Measurements from ENCODE around the gene ARL10.

Gene ARL10

GRCh38 chr5:176389135-176390123, 24.1 kb downstream of the ARL10 start:
- Histone ChIP-seq H3K4me3 (peak overlapping the region; percentile 77 to 91 (median 84)), H3K36me3 (peaks cover 42 to 76% (median 69%) of the 10 kb centered on the region in 11 experiments), H3K27ac (peak overlapping the region; percentile 92 to 99 (median 97)), H3K27me3 (no peaks in the 10 kb centered on the region), H4K20me1 (peaks cover 0 to 47% (median 32%) of the 10 kb centered on the region in 11 experiments; a peak in 19 of 22 replicates), H3K9me3 (replicated peaks in 1 of 11) (no peaks in the 10 kb centered on the region), H3K4me2 (peak overlapping the region; percentile 82 to 94 (median 90)), H3K4me1 (peaks cover 32 to 71% (median 53%) of the 10 kb centered on the region in 10 experiments), H3K9ac (peak overlapping the region; percentile 91 to 99 (median 97))
- no peak for TF ChIP-seq Cebpa-rat (IDR thresholded peaks at IDR 0.05)

- peaks cover 17 to 56% (median 37%) of the 10 kb centered on the region in 10 experiments for H3K4me1 ChIP-seq
- H3K4me2 ChIP-seq = peak overlapping the region in 8 of 11 experiments; percentile 27 to 91 (median 63); a peak in 15 of 22 replicates
- TF ChIP-seq Cebpa-rat (IDR thresholded peaks at IDR 0.05) = no peak
- no peak overlapping the region for H3K4me3 ChIP-seq
- H4K20me1 ChIP-seq = peaks cover 0 to 34% (median 12%) of the 10 kb centered on the region in 11 experiments; a peak in 19 of 22 replicates
- peak overlapping the region in 1 of 11 experiments; percentile 12; a peak in 2 of 22 replicates for H3K9ac ChIP-seq
- H3K27ac ChIP-seq = peak overlapping the region in 4 of 11 experiments; percentile 10 to 60 (median 38); a peak in 6 of 22 replicates
- H3K36me3 ChIP-seq = peaks cover 28 to 64% (median 51%) of the 10 kb centered on the region in 11 experiments
- H3K27me3 ChIP-seq = no peaks in the 10 kb centered on the region
- H3K9me3 ChIP-seq (replicated peaks in 1 of 11) = no peaks in the 10 kb centered on the region
Measured at GRCh38 chr5:176391479-176391878, 26.2 kb downstream of the ARL10 start.

- peak overlapping the region in 8 of 11 experiments; percentile 9 to 46 (median 24); a peak in 8 of 22 replicates for H3K9ac ChIP-seq
- H3K4me3 ChIP-seq = no peak overlapping the region
- no peaks in the 10 kb centered on the region for H3K27me3 ChIP-seq
- H3K27ac ChIP-seq = peak overlapping the region in 9 of 11 experiments; percentile 1 to 60 (median 43); a peak in 14 of 22 replicates
- H3K4me1 ChIP-seq = peaks cover 12 to 56% (median 32%) of the 10 kb centered on the region in 10 experiments
- H3K9me3 ChIP-seq (replicated peaks in 1 of 11) = no peaks in the 10 kb centered on the region
- peaks cover 31 to 64% (median 46%) of the 10 kb centered on the region in 11 experiments for H3K36me3 ChIP-seq
- TF ChIP-seq Cebpa-rat (IDR thresholded peaks at IDR 0.05) = no peak
- H4K20me1 ChIP-seq = peaks cover 0 to 29% (median 7%) of the 10 kb centered on the region in 11 experiments; a peak in 15 of 22 replicates
- peak overlapping the region in 8 of 11 experiments; percentile 27 to 91 (median 63); a peak in 15 of 22 replicates for H3K4me2 ChIP-seq
Measured at GRCh38 chr5:176391999-176392398, 26.7 kb downstream of the ARL10 start.

DNA sequence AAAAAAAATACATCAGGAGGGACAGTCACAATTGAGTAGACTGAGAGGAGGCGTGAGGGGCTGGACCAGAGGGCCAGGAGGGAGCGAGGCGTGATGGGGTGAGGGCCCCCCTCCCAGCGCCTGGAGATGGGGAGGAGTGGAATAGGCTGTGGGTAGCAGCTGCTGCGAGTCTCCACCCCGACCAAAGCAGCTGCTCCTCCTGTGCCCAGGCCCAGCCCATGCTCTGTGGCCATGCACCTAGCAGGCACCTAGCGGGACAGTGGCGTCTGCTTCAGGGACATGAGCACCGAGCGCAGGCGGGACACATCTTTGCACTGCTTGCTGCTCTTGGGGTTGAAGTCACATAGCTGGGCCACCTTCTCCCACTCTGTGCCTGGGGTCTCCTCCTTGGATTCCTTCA, 27.2 kb downstream of the ARL10 start:
- peak overlapping the region in 8 of 11 experiments; percentile 9 to 46 (median 24); a peak in 7 of 22 replicates for H3K9ac ChIP-seq

GRCh38 chr5:176394096-176394495, 28.8 kb downstream of the ARL10 start:
- Histone ChIP-seq H3K9me3 (replicated peaks in 1 of 11) (no peaks in the 10 kb centered on the region), H4K20me1 (peaks cover 0 to 29% (median 0%) of the 10 kb centered on the region in 11 experiments; a peak in 6 of 22 replicates), H3K4me1 (peaks cover 7 to 49% (median 26%) of the 10 kb centered on the region in 10 experiments; a peak in 18 of 20 replicates), H3K36me3 (peaks cover 38 to 67% (median 47%) of the 10 kb centered on the region in 11 experiments), H3K27me3 (no peaks in the 10 kb centered on the region), H3K4me2 (no peak overlapping the region), H3K9ac (no peak overlapping the region), H3K4me3 (no peak overlapping the region), H3K27ac (no peak overlapping the region)
- TF ChIP-seq Cebpa-rat (IDR thresholded peaks at IDR 0.05) = no peak

More for the DNA sequence above, 27.2 kb downstream of the ARL10 start:
- Histone ChIP-seq H3K4me3 (no peak overlapping the region), H3K27ac (peak overlapping the region in 9 of 11 experiments; percentile 1 to 60 (median 43); a peak in 12 of 22 replicates), H3K9me3 (replicated peaks in 1 of 11) (no peaks in the 10 kb centered on the region), H3K4me1 (peaks cover 7 to 51% (median 27%) of the 10 kb centered on the region in 10 experiments; a peak in 19 of 20 replicates), H3K36me3 (peaks cover 33 to 64% (median 44%) of the 10 kb centered on the region in 11 experiments), H3K27me3 (no peaks in the 10 kb centered on the region), H4K20me1 (peaks cover 0 to 25% (median 2%) of the 10 kb centered on the region in 11 experiments; a peak in 11 of 22 replicates), H3K4me2 (peak overlapping the region in 8 of 11 experiments; percentile 27 to 91 (median 63); a peak in 14 of 22 replicates)
- TF ChIP-seq Cebpa-rat (IDR thresholded peaks at IDR 0.05) = no peak

- Histone ChIP-seq H3K9me3 (replicated peaks in 1 of 11) (no peaks in the 10 kb centered on the region), H3K4me3 (no peak overlapping the region), H3K36me3 (peaks cover 38 to 67% (median 47%) of the 10 kb centered on the region in 11 experiments), H3K9ac (no peak overlapping the region), H3K4me2 (no peak overlapping the region), H4K20me1 (peaks cover 0 to 29% (median 0%) of the 10 kb centered on the region in 11 experiments; a peak in 6 of 22 replicates), H3K4me1 (peaks cover under 1 to 43% (median 20%) of the 10 kb centered on the region in 10 experiments; a peak in 18 of 20 replicates), H3K27ac (no peak overlapping the region), H3K27me3 (no peaks in the 10 kb centered on the region)
- no peak for TF ChIP-seq Cebpa-rat (IDR thresholded peaks at IDR 0.05)
Measured at GRCh38 chr5:176394881-176395675, 29.8 kb downstream of the ARL10 start.

- H3K36me3 ChIP-seq = peaks cover 25 to 65% (median 35%) of the 10 kb centered on the region in 11 experiments
- no peaks in the 10 kb centered on the region for H3K27me3 ChIP-seq
- H3K27ac ChIP-seq = 0 out of 22 replicates have a peak overlapping the region, but pooled peaks of 1 of the 11 experiments have one; percentile 1
- H3K4me3 ChIP-seq = no peak overlapping the region
- peaks cover 0 to 30% (median 16%) of the 10 kb centered on the region in 10 experiments; a peak in 16 of 20 replicates for H3K4me1 ChIP-seq
- TF ChIP-seq Cebpa-rat (IDR thresholded peaks at IDR 0.05) = no peak
- H4K20me1 ChIP-seq = peaks cover 0 to 29% (median 0%) of the 10 kb centered on the region in 11 experiments; a peak in 5 of 22 replicates
- peak overlapping the region in 5 of 11 experiments; percentile 1 to 32 (median 23); a peak in 1 of 22 replicates for H3K9ac ChIP-seq
- peak overlapping the region in 3 of 11 experiments; percentile 13 to 32 (median 22); a peak in 6 of 22 replicates for H3K4me2 ChIP-seq
- no peaks in the 10 kb centered on the region for H3K9me3 ChIP-seq (replicated peaks in 1 of 11)
Measured at GRCh38 chr5:176396330-176396729, 31.0 kb downstream of the ARL10 start.

All from BLaER1 treated with 17β-estradiol and CSF1 and Interleukin-3, amounts not matched to agents 10 nM and 100 nM (cell line).